ENCODE results near the gene CELF1. TPM values are rescaled to one million over a fixed set of nuclear protein-coding genes. Genes with fewer than 3 reads are reported as not detected.

The CELF1 gene
- total and polyA plus RNA-seq, 12 donors, result 28.1 to 128 (median 101) TPM

DNA sequence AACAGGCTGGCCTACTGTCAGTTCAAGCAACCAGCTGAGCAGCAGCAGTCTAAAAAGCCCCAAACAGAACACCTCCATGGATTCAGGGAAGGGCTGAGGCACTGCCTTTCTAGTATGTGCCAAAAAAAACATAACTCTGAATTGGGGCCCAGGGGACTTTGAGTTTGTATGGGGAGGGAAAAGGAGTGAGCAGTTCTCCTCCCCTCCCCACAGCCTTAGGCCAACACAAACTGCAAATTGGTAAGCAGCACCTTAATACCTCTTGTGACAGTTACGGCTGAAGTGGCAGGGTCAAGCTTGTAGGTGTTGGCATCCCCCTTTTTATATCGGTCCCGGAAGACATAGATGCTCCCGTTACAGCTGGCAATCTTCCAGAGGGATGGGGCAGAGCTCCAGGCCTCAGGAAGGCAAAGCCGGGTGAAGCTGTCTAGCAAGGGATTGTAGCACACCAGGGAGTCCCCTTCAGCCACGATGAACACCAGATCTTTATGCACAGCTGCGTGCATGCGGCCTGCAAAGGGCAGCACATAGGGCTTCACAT lies 19.9 kb upstream of the CELF1 start:
- intact Hi-C loops (cut with DNase I), result no loop called here
- no peak for TF ChIP-seq POLR2A (IDR thresholded peaks at IDR 0.05)
- TF ChIP-seq, protein P1, sequence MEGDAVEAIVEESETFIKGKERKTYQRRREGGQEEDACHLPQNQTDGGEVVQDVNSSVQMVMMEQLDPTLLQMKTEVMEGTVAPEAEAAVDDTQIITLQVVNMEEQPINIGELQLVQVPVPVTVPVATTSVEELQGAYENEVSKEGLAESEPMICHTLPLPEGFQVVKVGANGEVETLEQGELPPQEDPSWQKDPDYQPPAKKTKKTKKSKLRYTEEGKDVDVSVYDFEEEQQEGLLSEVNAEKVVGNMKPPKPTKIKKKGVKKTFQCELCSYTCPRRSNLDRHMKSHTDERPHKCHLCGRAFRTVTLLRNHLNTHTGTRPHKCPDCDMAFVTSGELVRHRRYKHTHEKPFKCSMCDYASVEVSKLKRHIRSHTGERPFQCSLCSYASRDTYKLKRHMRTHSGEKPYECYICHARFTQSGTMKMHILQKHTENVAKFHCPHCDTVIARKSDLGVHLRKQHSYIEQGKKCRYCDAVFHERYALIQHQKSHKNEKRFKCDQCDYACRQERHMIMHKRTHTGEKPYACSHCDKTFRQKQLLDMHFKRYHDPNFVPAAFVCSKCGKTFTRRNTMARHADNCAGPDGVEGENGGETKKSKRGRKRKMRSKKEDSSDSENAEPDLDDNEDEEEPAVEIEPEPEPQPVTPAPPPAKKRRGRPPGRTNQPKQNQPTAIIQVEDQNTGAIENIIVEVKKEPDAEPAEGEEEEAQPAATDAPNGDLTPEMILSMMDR (IDR thresholded peaks at IDR 0.05), result no peak
- H3K36me3 ChIP-seq (replicated peaks in 1 of 2), result peaks cover 0 to 54% of the 10 kb centered on the region in 2 donors
- H3K4me1 ChIP-seq (replicated peaks in 1 of 2), result peaks cover 6 to 9% of the 10 kb centered on the region in 2 donors
- no peak overlapping the region for H3K27ac ChIP-seq
- H3K27me3 ChIP-seq, result no peaks in the 10 kb centered on the region
- no peaks in the 10 kb centered on the region for H3K9me3 ChIP-seq (replicated peaks in 1 of 3)
- no peak for DNase-seq
- no peak overlapping the region for H3K4me3 ChIP-seq
- WGBS, 4 donors, result 47 to 56% (median 49%) methylated on average over 5 to 8 of the region's 8 CpGs

DNA sequence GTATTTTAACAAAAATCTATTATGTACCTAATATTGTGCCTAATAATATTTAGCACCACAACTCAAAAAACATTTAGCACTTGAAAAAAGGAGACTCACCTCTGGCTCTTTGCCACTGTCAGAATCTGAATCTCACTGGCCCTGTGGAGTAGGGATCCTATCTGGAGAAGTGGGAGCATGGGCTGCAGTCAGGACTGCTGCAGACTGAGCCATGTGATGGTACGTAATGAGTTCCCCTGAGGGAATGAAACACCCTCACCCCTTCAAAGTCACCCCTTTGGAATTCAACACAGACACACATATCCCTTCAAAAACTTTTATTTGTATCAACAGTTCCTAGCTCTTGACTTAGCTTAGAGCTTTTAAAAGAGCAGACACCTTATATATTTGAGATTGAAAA lies 19.0 kb upstream of the CELF1 start:
- intact Hi-C loops (cut with DNase I), result no loop called here
- no peak for DNase-seq
- TF ChIP-seq POLR2A (IDR thresholded peaks at IDR 0.05), result no peak
- TF ChIP-seq, protein P1 (IDR thresholded peaks at IDR 0.05), result no peak
- 81 to 89% (median 83%) methylated on average over 1 of the region's 1 CpG for WGBS, 4 donors
- H3K4me3 ChIP-seq, result no peak overlapping the region
- peaks cover 0 to 54% of the 10 kb centered on the region in 2 donors for H3K36me3 ChIP-seq (replicated peaks in 1 of 2)
- no peaks in the 10 kb centered on the region for H3K27me3 ChIP-seq
- peaks cover 0 to under 1% of the 10 kb centered on the region in 2 donors for H3K4me1 ChIP-seq (replicated peaks in 1 of 2)
- H3K9me3 ChIP-seq (replicated peaks in 1 of 3), result no peaks in the 10 kb centered on the region
- H3K27ac ChIP-seq, result no peak overlapping the region

DNA sequence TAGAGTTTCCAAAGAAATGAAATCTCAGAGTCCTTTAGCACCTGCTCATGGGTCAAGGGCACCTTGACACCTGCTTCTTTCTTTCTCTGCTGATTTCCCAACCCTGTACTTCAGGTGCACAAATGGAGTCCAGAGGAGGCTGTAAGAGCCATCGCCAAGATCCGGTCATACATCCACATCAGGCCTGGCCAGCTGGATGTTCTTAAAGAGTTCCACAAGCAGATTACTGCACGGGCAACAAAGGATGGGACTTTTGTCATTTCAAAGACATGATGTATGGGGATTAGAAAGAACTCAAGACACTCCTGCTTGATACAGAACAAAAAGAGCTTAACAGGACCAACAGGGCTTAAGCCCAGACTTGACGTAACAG lies 18.4 kb upstream of the CELF1 start:
- WGBS, 4 donors, result 79 to 85% (median 83%) methylated on average over 4 of the region's 4 CpGs
- peaks cover 0 to 54% of the 10 kb centered on the region in 2 donors for H3K36me3 ChIP-seq (replicated peaks in 1 of 2)
- TF ChIP-seq, protein P1 (IDR thresholded peaks at IDR 0.05), result no peak
- TF ChIP-seq POLR2A (IDR thresholded peaks at IDR 0.05), result no peak
- no peak overlapping the region for H3K4me3 ChIP-seq
- no peak overlapping the region for H3K27ac ChIP-seq
- intact Hi-C loops (cut with DNase I), result no loop called here
- H3K4me1 ChIP-seq (replicated peaks in 1 of 2), result peaks cover 0 to 6% of the 10 kb centered on the region in 2 donors
- H3K9me3 ChIP-seq (replicated peaks in 1 of 3), result no peaks in the 10 kb centered on the region
- H3K27me3 ChIP-seq, result no peaks in the 10 kb centered on the region
- no peak for DNase-seq

DNA sequence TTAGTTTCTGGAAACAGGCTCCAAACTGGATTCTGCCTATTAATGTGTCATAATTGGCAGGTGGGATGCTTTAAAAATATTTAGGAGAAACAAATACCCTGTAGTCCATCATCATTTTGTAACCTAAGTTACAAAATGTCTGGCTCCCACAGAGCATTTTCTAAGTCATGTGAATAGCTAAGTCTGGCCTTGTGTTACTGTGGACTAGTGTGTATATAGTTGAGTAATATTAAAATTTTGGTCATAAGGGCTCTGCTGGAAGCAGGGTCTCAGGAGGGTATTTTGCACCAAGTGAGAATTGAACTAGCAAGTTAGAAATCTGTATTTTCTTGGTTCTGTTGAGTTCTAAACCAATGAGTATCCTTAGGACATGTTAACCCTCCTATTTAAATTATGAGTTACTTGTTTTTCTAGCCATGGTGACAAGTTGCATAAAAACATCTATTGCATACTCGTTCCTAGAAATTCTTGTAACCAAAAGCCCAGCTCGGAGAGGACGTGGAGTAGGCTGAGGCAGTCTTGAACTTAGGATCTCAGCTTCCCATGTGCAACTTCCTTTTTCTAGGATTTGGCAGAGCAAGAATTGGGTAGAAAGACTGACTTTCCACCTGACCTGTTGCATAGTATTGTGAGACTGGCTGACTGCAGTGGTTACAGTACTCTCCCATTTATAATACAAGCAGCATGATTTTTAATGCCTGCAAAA lies 17.9 kb upstream of the CELF1 start:
- 73 to 85% (median 82%) methylated on average over 3 of the region's 3 CpGs for WGBS, 4 donors
- Histone ChIP-seq H3K27ac (no peak overlapping the region), H3K9me3 (replicated peaks in 1 of 3) (no peaks in the 10 kb centered on the region), H3K27me3 (no peaks in the 10 kb centered on the region), H3K4me3 (no peak overlapping the region), H3K4me1 (replicated peaks in 1 of 2) (peaks cover 0 to 9% of the 10 kb centered on the region in 2 donors), H3K36me3 (replicated peaks in 1 of 2) (peaks cover 0 to 54% of the 10 kb centered on the region in 2 donors)
- intact Hi-C loops (cut with DNase I), result no loop called here
- DNase-seq, result no peak
- no peak for TF ChIP-seq POLR2A (IDR thresholded peaks at IDR 0.05)
- TF ChIP-seq, protein P1 (IDR thresholded peaks at IDR 0.05), result no peak

Data from adrenal gland (tissue), 12 donors.